Measurements from ENCODE around the gene PTPN3.
"Not testable (repeated sequence)": the region's sequence is repeated elsewhere in the genome, so short reads cannot be mapped to it uniquely, and the experiment has no call there.

DNA sequence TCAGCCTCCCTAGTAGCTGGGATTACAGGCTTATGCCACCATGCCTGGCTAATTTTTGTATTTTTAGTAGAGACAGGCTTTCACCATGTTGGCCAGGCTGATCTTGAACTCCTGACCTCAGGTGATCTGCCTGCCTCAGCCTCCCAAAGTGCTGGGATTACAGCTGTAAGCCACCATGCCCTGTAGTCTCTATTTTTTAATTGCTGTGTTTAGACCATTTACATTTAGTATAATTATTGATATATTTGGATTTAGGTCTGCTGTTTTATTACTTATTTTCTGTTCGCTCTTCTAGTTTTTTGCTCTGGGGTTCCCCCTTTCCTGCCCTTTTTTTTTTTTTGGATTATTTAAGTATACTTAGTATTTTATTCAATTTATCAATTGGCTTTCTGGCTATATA is 46.8 kb upstream of the PTPN3 start:
- TF ChIP-seq YY1 (IDR thresholded peaks at IDR 0.05; ENCODE audit: insufficient read depth, insufficient read length); SUZ12 (IDR thresholded peaks at IDR 0.05; ENCODE audit: extremely low read depth, insufficient read depth, insufficient read length); ZNF274 (IDR thresholded peaks at IDR 0.05; ENCODE audit: low read depth, low read length): not testable (repeated sequence)
